ENCODE data around the gene LTV1.

Gene LTV1

DNA sequence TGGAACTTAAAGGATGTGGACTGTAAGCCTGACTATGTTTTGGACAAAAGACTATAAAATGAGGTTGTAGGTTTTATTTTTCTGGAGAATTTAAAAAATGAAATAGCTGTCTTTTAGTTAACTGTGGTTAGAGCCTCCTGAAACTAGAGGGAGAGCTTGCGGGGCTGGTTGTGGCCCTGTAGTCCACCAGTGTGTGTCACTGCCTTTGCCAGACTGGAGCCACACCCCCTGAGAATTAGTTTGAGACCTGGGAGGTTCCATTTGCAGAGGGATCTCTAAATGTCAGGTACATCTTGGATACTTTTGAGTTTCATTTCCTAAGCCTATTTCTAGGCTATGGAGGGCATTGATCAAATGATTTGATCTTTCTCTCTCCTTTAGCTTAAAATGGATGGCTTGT is 42.0 kb downstream of the LTV1 start:
- no peak for DNase-seq (ENCODE audit: low read depth in 2 of 2)

DNA sequence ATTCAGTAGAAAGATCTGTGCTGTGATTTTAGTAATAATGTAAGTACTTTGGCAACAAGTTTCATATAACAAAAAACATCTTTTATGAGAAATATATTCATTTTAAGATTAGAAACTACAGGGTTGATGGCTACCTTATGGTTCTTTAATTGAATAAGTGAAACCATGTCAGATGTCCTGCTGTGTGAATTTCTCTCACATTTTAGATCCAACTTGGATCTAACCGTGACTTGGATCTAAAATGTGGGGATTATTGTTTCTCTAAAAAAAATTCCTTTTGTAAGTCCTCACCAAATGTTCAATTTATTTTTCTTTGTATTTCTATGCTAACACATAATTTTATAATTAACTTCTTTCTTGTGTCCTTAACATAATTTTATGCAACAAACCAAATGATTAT is 51.5 kb downstream of the LTV1 start:
- no peak for DNase-seq (ENCODE audit: low read depth in 2 of 2)

DNA sequence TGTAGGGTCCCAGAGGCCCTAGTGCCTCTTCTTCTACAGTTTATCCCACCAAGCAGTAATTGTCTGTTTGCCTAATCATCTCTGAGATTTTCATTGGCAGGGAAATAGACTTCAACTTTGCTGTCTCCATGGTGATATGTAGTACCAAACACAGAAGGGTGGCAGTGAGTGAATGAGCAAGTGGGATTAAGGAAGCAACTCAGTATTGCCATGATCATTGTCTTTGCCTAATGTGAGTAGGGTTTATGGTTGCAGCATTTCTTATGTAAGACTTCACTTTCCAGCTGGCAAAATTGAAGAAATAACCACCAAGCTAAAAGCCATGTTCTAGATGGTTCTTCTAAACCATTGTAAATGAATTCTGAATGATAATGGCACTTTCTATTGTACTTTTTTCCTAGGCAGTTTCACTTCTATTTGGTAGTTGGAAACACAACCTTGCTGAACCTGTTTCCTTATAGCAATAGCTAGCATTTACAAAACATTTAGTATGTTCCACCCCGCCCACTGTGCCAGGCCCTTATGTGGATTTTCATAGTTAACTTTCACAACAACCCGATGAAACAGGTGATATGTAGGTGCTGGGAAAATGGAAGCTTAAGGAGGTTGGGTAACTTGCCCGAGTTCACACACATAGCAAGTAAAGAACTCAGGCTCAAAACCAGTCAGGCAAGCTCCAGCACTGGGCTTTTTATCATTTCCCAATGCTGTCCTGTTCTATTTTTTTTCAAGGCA is 53.2 kb downstream of the LTV1 start:
- no peak for DNase-seq (ENCODE audit: low read depth in 2 of 2)

DNA sequence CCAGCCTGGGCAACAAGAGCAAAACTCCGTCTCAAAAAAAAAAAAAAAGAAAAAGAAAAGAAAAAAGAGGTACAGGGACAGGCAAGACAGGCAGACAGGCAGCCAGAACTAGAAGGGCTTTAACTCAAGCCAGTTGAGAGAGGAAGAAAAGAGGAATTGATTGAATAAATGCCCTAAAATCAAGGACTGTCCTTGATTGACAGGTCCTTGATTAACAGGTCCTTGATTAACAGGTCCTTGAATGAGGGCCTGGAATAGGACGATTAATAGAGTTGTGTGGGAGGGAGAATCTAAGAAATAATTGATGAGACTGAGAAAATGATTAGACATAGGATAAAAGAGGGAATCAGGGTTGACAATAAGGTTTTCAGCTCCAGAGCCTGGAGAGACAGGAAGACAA is 57.2 kb downstream of the LTV1 start:
- DNase-seq (ENCODE audit: low read depth in 2 of 2) = no peak

DNA sequence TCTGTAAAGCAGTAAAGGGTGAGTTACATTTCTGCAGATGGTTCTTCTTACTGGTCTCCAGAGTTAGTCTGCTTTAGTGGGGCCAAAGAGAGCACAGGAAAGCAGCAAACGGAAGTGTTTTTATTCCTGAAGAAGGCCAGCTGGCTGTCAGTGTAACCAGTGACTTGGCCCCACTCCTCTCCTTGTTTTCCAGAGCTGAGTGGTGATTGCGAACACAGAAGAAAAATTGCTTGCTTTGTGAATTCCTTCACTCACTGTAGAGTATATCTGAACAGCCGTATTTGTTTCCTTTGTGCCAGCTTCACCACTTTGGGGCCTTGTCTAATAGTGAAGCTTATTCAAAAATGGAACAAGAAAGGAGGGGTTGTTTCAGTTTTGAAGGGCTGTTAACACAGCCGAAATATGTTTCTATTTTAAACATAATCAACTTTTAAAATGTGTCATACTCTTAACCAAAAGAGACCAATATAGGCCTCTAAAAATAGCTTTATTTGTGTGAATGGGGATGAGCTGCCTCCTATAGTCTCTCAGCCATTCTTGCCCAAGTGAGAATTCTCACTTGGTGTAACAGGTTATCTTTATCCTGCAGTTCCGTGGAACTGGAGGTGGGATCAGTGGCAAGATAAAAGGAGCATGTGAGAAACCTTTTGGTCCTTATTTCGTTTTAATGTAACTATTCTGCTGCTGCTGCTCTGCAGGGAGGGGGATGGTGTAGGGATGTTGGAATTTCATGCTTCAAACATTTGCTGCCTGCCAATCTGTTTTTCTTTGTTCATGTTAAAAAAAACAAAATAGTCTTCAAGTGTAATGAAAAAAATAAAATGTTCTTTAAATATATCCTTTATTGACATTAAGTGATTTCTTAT is 59.0 kb downstream of the LTV1 start:
- DNase-seq (ENCODE audit: low read depth in 2 of 2) = no peak

DNA sequence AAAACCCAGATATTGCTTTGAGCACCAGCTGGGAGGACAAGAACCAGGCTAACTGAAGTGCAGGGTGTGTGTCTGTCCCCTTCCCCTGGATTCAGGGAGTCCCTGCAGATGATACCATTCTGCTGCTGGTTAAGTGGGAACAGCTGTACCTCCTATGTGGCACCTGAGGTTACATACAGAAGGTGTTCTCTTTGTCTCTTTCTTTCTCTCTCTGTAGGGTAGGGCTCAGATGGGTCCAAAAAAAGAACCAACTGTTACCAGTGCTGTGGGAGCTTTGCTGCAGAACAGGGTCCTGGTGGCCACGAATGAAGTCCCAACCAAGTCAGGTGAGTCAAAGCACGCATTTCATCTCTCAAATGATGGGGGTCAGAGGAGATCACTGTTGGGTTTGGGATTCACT is 59.7 kb downstream of the LTV1 start:
- no peak for DNase-seq (ENCODE audit: low read depth in 2 of 2)

DNA sequence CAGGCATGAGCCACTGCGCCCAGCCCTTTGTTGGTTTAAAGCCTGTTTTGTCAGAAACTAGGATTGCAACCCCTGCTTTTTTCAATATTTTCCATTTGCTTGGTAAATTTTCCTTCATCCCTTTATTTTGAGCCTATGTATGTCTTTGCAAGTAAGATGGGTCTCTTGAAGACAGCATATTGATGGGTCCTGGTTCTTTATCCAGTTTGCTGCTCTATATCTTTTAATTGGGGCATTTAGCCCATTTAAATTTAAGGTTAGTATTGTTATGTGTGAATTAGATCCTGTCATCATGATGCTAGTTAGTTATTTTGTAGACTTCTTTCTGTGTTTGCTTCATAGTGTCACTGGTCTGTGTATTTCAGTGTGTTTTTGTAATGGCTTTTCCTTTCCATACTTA is 67.9 kb downstream of the LTV1 start:
- DNase-seq (ENCODE audit: low read depth in 2 of 2) = no peak

DNA sequence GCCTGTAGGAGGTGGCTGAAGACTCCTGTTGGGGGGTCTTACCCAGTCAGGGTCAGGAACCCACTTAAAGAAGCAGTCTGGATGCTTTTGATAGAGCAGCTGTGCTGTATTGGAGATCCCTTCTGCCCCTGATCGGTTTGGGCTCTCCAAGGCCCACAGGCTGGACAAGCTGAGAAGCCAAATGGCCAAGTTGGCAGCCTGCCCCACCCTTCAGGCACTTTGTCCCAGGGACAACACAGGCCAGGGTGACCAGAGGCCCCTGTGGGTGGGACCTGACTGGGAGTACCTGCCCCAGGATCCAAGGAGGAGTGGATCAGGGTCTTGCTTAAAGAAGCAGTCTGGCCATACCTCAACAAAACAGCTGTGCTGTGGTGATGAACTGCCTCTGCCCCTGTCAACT is 69.5 kb downstream of the LTV1 start:
- no peak for DNase-seq (ENCODE audit: low read depth in 2 of 2)

All from stimulated activated CD4-positive, alpha-beta T cell treated with anti-CD3 and anti-CD28 coated beads, Interleukin-12 subunit alpha, Interleukin-12 subunit beta, amount 100 ng/mL, for 24 hours (primary cell).